Activated CD8-positive, alpha-beta memory T cell treated with anti-CD3 and anti-CD28 coated beads for 4 hours (primary cell): ENCODE results near the gene MAST4.

Experiments used
- DNase-seq, 2 donors: peaks; one replicate each; pipeline ENCODE4 v3.0.0-alpha.2; 2020; ENCODE audit warnings: low read depth in 2 of 2

Gene MAST4

GRCh38 chr5:67188274-67189078 is 592.3 kb downstream of the MAST4 start:
- DNase-seq = no peak

- no peak for DNase-seq
Measured at GRCh38 chr5:67189079-67189354, 592.8 kb downstream of the MAST4 start.

GRCh38 chr5:67189931-67190330 is 593.7 kb downstream of the MAST4 start:
- DNase-seq = no peak

- DNase-seq = no peak
Measured at GRCh38 chr5:67190410-67190809, 594.2 kb downstream of the MAST4 start.

DNA sequence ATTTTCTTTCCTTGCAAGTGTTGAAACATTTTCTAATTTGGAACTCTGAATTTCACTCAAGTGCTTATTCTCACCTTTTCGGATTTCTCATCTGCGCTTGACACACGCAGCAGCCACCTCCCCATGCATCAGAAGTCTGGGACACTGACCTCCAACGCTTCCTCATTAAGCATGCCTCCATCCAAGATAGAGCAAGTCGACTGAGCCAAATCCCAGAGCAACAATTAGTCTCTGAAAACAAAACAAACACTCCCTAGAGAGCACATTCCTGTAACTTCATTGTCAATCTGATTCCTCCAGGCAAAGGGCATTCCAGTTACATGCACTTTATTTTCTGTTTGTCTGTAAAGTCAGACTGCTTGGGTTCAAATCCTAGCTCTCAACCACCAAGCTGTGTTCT is 594.7 kb downstream of the MAST4 start:
- no peak for DNase-seq

DNA sequence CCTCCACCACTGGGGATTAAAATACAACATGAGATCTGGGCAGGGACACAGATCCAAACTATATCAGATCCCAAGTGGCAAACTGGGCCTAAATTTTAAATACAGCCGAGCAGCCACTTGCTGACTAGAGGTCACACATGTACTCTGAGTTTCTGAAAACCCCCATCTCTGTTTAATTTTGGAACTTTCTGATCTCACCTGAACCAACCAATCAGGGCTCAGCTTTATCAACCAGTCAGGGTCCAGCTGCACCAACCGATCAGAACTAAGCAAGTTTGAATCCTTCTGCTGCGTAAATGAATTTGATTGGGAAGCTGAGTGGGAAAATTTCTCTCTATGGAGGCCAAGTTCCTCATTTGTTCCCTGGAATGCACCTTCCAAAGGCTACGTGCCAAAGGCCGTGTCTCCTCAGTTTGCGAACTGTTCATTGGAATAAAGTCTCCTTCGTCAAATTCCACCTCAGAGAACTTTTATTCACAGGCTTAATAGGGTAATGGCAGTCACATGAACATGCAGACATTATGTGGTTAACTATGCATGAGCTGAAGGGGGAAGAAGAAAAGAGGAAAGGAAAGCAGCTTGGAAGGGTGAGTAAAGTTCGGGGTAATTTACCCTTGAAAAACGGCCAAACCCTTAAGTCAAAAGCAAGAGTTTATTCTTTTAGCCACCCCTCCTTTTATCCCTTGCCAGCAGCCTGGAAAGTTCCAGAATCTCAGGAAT is 596.7 kb downstream of the MAST4 start:
- no peak for DNase-seq

GRCh38 chr5:67193439-67193807 is 597.2 kb downstream of the MAST4 start:
- no peak for DNase-seq

DNA sequence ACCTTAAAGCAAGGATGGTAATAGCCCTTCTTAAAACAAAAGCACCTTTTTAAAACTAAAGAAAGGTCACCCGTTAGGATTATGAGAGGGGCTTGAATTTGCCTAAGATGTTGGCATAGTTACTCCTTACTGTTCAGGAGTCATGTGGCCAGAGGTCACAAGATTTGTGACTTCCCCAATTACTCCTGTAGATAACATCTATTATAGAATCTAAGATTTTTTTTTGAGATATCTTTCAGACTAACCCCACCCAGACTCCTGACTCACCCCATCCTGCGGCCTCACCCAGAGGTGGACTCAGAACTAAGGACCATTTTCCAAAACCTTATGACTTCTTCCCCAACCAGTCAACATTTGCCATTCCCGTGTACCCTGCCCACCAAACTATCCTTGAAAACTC is 598.0 kb downstream of the MAST4 start:
- DNase-seq = no peak

- no peak for DNase-seq
Measured at GRCh38 chr5:67195406-67196275, 599.4 kb downstream of the MAST4 start.

DNA sequence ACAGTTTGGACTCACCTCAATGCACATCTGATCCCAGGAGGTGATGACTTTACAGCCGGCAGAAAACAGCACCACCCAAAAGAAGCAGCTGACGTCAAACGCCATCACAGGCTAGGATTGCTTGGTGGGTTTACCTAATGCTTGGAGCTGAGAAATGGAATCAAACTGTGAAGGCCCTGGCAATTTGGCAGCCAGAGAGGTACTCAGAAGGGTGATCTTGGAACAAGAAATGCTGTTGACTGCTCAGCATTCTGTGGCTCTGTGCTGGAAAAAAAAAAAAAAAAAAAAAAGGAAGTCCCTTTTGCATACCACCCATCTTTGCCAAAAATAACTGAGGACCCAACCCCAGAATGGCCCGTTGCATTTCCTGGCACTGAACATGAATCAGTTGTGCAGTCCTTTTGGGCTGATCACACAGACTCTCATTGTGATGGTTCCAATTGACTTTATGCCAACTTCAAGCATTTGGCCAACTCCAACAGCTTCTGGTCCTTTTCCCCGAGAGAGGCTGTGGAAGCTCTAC is 600.4 kb downstream of the MAST4 start, which contains the start of gene CD180:
Gene CD180 (minus strand): TSS at position 263 of the 523 bp plus-strand sequence. CDS start 158 bp downstream, at position 105.
- DNase-seq = no peak

DNA sequence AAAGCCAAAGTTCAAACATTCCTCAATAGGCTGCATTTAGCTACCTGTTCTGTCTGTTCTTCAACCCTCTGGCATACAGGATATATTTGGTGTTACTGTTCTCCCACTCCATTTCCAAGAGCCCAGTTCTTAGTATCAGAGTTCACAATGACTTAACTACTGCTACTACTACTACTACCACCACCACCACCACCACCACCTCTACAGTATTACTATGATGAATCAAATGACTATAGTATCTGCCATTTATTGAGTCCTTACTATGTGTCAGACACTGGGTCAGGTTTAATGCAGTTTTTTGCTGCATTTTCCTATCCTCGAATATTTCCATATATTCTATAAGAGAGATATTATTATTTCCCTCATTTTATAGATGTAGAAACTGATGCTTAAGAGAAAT is 601.3 kb downstream of the MAST4 start:
- no peak for DNase-seq

DNA sequence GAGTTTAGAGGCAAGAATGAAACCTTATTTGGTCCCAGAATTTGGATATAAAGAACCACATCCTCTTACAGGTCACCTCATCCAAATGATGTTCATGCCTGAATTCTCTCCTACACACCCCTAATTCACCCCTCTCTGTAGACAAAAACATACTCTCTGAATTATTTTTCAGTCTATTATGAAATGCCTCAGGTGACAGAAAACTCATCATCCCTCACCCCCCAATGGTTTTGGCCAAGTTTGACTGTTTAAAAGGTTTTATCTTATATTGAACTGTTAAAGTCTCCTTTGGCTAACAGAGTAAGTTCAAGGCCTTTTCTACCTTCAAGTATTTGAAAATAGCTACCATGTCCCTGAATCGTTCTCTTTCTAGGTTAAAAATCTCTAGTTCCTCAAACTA is 602.7 kb downstream of the MAST4 start:
- no peak for DNase-seq

GRCh38 chr5:67199859-67200258 is 603.7 kb downstream of the MAST4 start:
- no peak for DNase-seq

DNA sequence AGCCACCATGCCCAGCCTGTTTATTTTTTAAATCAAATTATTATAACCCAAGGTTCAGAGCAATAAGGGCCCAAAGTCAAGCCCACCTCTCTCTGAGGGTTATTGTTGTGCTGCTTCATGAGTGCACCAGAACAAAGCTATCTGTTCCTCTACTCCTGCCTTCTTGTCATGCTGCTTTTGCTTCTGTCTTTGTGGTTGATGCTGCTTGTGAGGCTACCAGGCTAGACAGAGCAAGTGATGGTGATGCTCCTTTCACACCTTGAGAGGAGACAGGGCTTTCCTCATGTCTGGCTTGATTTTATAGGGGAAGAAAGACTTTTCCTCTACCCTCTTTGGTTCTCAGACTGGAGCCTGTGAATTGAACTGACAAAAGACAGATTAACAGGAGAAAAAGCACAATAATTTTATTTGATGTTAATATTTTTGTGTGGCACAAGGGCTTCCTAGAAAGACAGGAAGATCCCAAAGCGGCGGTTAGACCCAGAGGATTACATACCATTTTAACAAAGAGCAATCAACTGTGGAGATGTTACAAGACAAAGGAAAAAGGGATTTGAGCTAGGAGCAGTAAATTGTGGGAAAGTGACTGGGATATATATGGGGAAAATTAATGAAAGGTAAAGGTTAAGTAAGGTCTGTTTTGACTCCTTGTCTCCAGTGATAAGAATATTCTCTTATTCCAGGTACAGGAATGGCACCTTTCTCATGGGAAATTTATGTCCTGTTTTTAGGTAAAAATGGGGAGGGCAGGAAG is 604.8 kb downstream of the MAST4 start:
- no peak for DNase-seq

DNA sequence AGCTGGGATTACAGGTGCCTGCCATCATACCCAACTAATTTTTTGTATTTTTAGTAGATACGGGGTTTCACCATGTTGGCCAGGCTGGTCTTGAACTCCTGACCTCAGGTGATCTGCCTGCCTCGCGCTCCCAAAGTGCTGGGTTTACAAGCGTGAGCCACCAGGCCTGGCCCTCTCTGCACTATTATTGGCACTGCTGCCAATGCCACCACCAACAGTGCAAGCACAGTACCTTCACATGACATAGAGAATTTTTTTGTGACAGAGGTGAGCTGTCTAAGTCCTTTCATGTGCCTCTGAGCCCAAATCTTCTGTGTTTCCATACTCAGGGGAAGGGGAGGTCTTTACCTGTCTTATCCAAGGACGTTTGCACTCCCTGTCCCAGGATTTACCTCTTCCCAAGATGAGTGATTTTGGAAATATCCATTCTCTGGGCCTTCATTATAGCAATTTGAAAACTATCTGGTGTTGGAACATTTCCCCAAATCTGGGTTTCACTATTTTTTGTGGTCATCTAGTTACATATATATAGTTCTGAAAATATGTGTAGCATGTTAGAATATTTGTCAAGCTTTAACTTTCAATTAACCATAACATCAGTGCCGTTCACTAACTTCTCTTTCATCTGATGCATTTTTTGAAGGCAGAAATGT is 605.8 kb downstream of the MAST4 start:
- DNase-seq = no peak

- no peak for DNase-seq
Measured at GRCh38 chr5:67202828-67203227, 606.6 kb downstream of the MAST4 start.

- DNase-seq = no peak
Measured at GRCh38 chr5:67203701-67204074, 607.5 kb downstream of the MAST4 start.

GRCh38 chr5:67204821-67205220 is 608.6 kb downstream of the MAST4 start:
- DNase-seq = no peak

DNA sequence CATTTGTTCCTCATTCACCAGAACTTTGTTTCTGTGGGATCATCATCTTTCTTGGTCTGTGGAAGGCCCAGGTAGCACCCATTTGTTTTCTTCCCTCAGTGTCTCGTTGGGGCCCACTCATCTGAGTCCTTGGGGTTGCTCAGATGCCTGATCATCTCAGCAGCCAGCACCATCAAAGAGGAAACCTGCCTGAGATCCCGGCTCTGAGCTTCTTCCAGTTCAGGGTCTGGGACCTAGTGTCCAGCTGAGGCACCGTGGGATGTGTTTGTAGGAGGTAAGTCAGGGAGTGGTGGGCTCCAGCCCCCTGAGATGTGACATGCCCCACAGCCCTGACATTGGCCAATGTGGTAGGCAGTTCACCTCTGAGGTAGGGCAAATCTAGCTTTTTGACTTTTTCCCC is 609.8 kb downstream of the MAST4 start:
- no peak for DNase-seq

DNA sequence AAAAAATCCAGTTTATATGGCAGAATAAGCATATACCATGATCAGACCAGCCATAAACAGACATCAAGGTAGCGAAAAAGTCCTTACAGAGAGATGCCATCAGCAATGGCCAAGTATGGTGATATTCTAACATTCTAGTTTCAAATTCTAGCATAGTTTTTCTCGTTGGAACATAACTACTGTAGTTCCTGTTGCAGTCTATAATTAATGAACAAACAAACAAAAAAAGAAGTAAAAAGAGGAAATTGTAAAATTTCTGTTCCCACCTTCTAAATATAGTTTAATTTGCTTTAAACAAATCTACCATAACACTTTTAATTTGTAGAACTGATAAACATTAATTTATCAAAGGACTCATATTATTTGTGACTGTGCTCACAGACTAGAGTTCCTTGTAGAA is 610.3 kb downstream of the MAST4 start:
- no peak for DNase-seq

- DNase-seq = peak; percentile 37 to 78
Measured at GRCh38 chr5:67206929-67207328, 610.7 kb downstream of the MAST4 start.
